Loucy (cell line): ENCODE measurements around the gene LIME1.

ENCODE experiments used
- H2AFZ ChIP-seq: fragments of 200-600 bp; sonication (generic); 2 replicates; pipeline ENCODE4 v1.6.0; 2016; ENCODE audit warnings: antibody characterized with exemption, mild to moderate bottlenecking, low read length, moderate library complexity
- H3F3A ChIP-seq: fragments of 200-600 bp; 2 replicates; pipeline ENCODE4 v1.6.0; 2016; ENCODE audit warnings: antibody characterized with exemption, low read depth, mild to moderate bottlenecking
- H3K27me3 ChIP-seq: fragments of 200-600 bp; sonication (generic); 2 replicates; pipeline ENCODE4 v1.6.1; 2014; ENCODE audit warnings: low read length, mild to moderate bottlenecking; ENCODE audit not compliant: insufficient read depth, poor library complexity, severe bottlenecking
- H3K36me3 ChIP-seq: fragments of 200-600 bp; sonication (generic); 2 replicates; pipeline ENCODE4 v1.6.1; 2016; ENCODE audit warnings: low read length; ENCODE audit not compliant: insufficient read depth
- H3K4me1 ChIP-seq: fragments of 200-600 bp; sonication (generic); 2 replicates; pipeline ENCODE4 v1.5.1; 2014; ENCODE audit warnings: low read length, mild to moderate bottlenecking; ENCODE audit not compliant: insufficient read depth, poor library complexity, severe bottlenecking
- H3K4me2 ChIP-seq: fragments of 200-600 bp; sonication (generic); 2 replicates; pipeline ENCODE4 v1.6.0; 2014; ENCODE audit warnings: antibody characterized with exemption, low read length, low read depth, mild to moderate bottlenecking; ENCODE audit not compliant: poor library complexity, severe bottlenecking
- H3K4me3 ChIP-seq: fragments of 200-600 bp; sonication (generic); 2 replicates; pipeline ENCODE4 v1.5.1; 2014; ENCODE audit warnings: low read length, mild to moderate bottlenecking, mixed read lengths; ENCODE audit not compliant: poor library complexity, severe bottlenecking
- H3K79me2 ChIP-seq: fragments of 200-600 bp; sonication (generic); 2 replicates; pipeline ENCODE4 v1.6.1; 2014; ENCODE audit warnings: low read length; ENCODE audit not compliant: insufficient read depth
- H3K9ac ChIP-seq: fragments of 200-600 bp; sonication (generic); 2 replicates; pipeline ENCODE4 v1.6.0; 2014; ENCODE audit warnings: mild to moderate bottlenecking, low read depth, low read length, moderate library complexity; ENCODE audit not compliant: poor library complexity, severe bottlenecking
- H3K9me2 ChIP-seq: fragments of 200-600 bp; sonication (generic); replicated peaks from 2 replicates; pipeline ENCODE4 v1.6.1; 2016; ENCODE audit warnings: low read depth, low read length, mixed read lengths
- H3K9me3 ChIP-seq: fragments of 200-600 bp; sonication (generic); 2 replicates; pipeline ENCODE4 v1.6.1; 2014; ENCODE audit warnings: mild to moderate bottlenecking, antibody characterized with exemption, low read length, low read depth; ENCODE audit not compliant: insufficient read depth
- H4K20me1 ChIP-seq: fragments of 200-600 bp; sonication (generic); 2 replicates; pipeline ENCODE4 v1.6.0; 2014; ENCODE audit warnings: antibody characterized with exemption, low read length, mild to moderate bottlenecking; ENCODE audit not compliant: insufficient read depth, poor library complexity, severe bottlenecking
- CTCF ChIP-seq: fragments of 200-600 bp; sonication (generic); conservative IDR thresholded peaks from 2 replicates; pipeline ENCODE4 v1.5.1; 2014; ENCODE audit warnings: mild to moderate bottlenecking, antibody characterized with exemption, low read length
- EZH2phosphoT487 ChIP-seq: fragments of 200-600 bp; IDR thresholded peaks from 2 replicates; pipeline ENCODE4 v1.6.1; 2018; ENCODE audit warnings: antibody characterized with exemption, mild to moderate bottlenecking, moderate library complexity, borderline replicate concordance

Gene LIME1

GRCh38 chr20:63696306-63696627 is 40.2 kb upstream of the LIME1 start:
- Histone ChIP-seq H2AFZ (no peak overlapping the region), H3K4me2 (peak overlapping the region; percentile 34), H3K9ac (no peak overlapping the region), H3K36me3 (no peaks in the 10 kb centered on the region), H3F3A (no peaks in the 10 kb centered on the region), H3K79me2 (no peaks in the 10 kb centered on the region), H3K4me3 (no peak overlapping the region), H3K9me2 (no peaks in the 10 kb centered on the region), H3K4me1 (no peaks in the 10 kb centered on the region), H3K27me3 (no peaks in the 10 kb centered on the region), H3K9me3 (no peaks in the 10 kb centered on the region), H4K20me1 (no peaks in the 10 kb centered on the region)
- TF ChIP-seq EZH2phosphoT487, result no peak
- TF ChIP-seq CTCF, result no peak

- Histone ChIP-seq H3K4me2 (peak within 1 kb of the TSS; percentile 34), H3K4me3 (no peak within 1 kb of the TSS)
These were observed 39.7 kb upstream of the LIME1 start, which contains the start of gene TNFRSF6B for GRCh38 chr20:63696628-63697356. TSS of gene TNFRSF6B (plus strand) at chr20:63696652. CDS start at chr20:63696768, 116 bp downstream.

GRCh38 chr20:63697357-63697867 is 39.1 kb upstream of the LIME1 start:
- H4K20me1 ChIP-seq, result no peaks in the 10 kb centered on the region
- no peak overlapping the region for H3K9ac ChIP-seq

More at GRCh38 chr20:63696628-63697356, 39.7 kb upstream of the LIME1 start, which contains the start of gene TNFRSF6B:
- Histone ChIP-seq H3F3A (no peaks in the 10 kb centered on the region), H3K27me3 (no peaks in the 10 kb centered on the region), H3K9ac (no peak within 1 kb of the TSS), H3K9me3 (no peaks in the 10 kb centered on the region), H3K36me3 (no peaks in the 10 kb centered on the region), H3K9me2 (no peaks in the 10 kb centered on the region), H3K4me1 (no peaks in the 10 kb centered on the region), H2AFZ (no peak within 1 kb of the TSS), H3K79me2 (no peaks in the 10 kb centered on the region), H4K20me1 (no peaks in the 10 kb centered on the region)
- TF ChIP-seq EZH2phosphoT487, result no peak
- no peak for TF ChIP-seq CTCF

More at GRCh38 chr20:63697357-63697867, 39.1 kb upstream of the LIME1 start:
- Histone ChIP-seq H3F3A (no peaks in the 10 kb centered on the region), H3K9me3 (no peaks in the 10 kb centered on the region), H3K36me3 (no peaks in the 10 kb centered on the region), H3K4me2 (no peak overlapping the region), H2AFZ (no peak overlapping the region), H3K4me1 (no peaks in the 10 kb centered on the region), H3K9me2 (no peaks in the 10 kb centered on the region), H3K79me2 (no peaks in the 10 kb centered on the region), H3K4me3 (no peak overlapping the region), H3K27me3 (no peaks in the 10 kb centered on the region)
- no peak for TF ChIP-seq CTCF
- no peak for TF ChIP-seq EZH2phosphoT487
